NCI-H524 (cell line): Measurements from ENCODE around the gene SNAI3.

Experiments used
- DNase-seq, 2 experiments: peaks; one replicate each; lab custom pipeline; 2025; lab: John Stamatoyannopoulos, UW

Gene SNAI3

DNA sequence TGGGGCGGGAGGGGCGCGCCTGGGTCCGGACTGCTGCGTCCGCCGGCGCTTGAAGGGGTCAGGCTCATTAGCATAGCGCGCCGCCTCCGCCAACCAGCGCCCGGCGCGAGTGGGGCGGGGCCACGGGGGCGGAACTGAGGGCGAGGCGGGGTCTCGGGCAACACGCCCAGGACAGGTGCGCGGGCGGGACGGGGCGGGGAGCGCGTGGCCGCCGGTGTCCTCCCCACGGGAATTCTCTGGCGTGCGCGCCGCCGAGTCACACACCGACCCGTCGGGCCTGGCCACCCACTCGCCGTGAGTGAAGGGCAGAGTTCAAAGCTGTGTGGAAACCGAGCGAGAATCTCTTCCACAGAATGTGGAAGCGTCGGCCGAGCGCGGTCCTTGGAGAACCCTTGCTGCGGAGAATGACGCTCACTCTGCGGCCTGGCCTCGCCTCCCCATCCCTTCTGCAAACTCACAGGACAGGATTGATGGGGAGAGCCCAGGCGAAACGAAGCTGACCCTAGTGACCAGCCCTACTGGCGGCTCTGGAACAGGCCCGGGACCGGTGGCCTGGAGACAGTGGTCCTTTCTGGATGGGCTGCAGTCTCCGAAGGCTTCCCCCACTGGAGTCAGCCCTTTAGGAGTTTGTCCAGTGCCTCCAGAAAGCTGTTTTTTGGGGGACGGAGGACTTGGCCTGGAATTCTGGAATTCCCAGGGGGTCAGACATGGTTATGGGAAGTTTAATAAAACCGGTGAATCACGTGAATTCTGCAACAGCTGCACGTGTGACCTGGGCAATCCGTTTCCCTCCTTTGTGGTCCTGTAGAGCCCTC is at the start of gene SNAI3:
SNAI3 (minus strand) TSS at position 69 of the 815 bp plus-strand sequence. CDS start 101 bp downstream, outside the sequence.
- peak; percentile 37 to 76 for DNase-seq

DNA sequence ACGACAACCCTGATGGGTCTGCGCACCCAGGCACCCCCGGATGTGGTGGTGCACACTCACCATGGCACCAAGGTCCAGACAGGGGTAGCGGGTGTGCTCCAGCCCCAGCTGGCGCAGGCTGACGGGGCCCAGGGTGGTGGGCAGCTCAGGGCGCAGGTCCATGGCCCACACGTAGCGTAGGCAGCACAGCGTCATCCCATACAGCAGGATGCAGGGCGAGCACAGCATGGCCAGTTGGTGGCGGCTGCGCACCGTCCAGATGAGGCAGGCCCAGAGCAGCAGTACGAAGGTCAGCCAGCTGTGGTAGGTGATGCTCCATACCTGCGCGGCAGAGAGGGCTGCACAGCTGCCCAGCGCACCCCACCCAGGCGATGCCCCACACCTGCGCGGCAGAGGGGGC is 49.8 kb upstream of the SNAI3 start:
- no peak for DNase-seq

DNA sequence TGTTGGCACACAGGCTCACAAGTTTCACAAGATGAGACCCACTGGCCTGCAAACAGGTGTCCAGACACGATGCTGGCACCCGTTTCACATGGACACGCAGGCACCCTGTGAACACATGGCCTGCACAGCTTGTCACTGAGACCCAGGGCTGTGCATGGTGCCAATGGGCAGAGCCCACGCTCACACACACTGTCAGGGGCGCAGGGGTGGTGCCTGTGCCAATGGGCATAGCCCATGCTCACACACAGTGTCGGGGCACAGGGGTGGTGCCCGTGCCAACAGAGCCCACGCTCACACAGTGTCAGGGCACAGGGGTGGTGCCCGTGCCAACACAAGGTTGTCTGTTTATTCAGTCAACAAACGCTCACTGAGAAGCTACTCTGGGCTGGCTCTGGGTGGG is 49.3 kb upstream of the SNAI3 start:
- DNase-seq, result no peak

DNA sequence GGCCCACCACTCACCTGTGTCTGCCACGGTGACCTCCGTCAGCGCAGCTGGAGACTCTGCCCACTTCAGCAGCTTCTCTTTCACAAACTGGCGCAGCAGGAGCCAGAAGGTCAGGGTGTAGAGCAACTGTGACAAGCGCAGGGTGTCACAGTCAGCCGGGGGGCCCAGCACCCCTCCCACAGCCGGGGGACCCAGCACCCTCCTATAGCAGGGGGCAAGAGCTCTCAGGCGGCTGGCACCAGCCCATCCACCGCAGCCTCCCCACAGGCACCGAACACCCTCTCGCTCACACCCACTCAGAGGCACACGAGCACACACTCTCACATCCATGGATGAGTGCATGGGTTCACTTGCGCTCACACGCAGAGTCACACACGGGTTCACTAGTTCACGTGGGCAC is 48.8 kb upstream of the SNAI3 start:
- DNase-seq, result no peak

DNA sequence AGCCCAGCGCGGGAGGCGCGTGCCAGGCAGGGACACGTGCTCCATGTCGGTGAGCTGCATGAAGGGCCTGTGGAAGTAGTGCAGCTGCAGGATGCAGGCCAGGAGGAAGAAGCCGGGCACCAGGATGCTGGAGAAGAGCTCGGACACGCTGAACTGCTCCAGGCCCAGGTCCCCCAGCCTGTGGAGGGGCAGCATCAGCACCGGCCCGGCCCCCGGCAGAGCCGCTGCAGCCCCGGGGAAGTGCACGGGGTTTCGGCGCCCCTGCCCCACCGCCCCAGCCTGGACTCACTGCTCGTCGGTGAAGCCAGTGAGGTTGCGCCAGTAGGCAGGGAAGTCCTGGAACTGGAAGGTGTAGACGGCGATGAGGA is 48.0 kb upstream of the SNAI3 start:
- no peak for DNase-seq

DNA sequence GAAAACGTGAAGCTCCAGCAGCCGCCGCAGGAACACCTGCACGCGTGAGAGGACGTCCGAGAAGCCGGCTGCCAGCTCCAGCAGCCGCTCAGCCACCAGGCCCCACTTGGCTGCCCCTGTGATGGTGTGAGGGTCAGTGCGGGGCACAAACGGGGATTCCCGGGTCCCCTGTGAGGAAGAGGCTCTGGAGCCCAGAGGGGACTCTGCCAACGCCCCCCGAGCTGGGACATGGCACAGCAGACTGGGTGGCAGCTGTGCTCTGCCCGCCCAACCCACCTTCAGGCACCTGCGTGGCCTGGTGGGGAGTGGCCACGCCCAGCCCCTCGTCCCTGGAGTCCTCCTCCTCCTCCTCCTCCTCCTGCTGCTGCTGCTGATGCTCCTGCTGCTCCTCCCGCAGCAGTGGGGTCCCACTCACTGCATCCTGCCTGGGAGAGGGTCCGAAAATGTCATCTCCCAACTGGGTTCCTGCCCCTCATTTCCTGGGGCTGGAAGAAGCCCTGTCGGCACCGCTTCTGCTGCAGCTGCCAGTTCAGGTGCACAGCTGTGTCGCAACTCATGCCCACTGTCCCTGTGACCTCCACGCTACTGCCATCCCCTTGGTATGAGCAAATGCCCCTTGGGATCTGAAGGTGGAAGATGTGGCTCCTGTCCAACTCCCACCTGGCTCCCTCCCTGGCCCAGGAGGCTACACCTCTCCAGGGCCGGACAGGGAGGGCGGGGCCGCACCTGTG is 47.5 kb upstream of the SNAI3 start:
- no peak for DNase-seq

DNA sequence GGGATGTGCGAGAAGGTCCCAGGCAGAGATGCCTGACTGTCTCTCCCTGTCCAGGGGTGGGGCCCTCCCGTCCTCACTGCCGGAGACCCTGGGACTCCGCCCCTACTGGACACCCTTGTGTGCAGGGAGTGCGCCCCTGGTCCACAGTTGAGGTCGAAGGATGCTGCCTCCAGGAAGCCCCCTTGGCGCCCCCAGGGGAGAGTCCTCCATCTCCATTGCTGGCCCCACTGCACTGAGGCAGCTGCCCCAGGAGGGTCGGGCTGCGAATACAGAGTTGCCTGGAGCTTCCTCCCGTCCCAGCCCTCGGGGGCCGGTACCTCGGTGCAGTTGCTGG is 46.6 kb upstream of the SNAI3 start:
- DNase-seq, result no peak

DNA sequence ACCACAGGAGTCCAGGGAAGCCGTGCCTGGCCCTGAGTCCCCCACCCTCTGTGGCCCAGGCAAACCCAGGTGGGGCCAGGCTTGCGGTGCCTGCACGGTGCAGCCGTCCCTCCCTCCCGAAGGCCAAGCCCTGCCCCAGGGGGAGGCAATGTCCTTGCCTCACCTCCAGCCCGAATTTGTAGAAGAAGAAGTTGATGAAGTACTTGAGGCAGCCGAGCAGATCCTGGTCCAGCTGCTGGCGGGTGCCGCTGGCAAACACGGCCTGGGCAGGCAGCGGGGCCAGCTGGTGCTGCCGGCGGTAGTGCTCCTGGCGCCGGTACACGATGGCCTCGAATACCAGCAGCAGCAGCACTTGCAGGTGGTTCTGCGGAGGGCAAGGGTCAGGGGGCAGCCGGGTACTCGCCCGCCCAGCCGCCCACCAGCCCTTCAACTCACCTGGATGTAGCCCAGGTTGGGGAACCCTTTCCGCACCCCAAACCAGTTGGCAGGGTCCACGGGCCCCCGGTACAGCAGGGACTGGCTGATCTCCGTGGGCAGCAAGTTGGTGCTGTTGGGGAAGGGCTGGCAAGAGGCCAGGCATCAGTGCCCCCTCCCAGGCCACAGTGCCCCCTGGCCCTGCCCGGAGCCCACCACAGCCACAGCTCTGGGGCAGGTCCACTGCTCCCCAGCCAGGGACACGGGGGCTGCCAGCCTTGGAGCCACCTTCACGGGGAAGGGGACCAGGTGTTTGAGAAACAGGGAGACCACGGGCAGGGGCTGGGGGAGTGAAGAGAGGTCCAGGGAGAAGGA is 46.1 kb upstream of the SNAI3 start:
- DNase-seq, result peak; percentile 46 to 81

DNA sequence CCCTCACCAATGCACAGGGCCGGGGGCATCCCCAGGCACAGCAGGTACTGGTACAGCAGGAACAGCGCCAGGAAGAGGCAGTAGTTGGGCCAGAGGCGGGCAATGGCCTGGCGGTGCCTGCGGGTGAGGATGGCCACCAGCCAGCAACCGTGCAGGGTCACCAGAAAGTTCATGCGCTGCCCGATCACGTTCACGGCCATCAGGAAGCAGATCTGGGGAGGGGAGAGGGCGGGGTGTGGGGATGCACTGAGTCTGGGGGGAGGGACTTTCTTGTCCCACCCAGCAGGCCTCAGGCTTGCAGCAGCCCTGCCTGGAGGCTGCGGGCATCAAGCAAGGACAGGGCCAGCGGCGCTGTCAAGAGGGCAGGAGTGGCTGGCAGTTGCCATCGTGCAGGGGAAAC is 45.4 kb upstream of the SNAI3 start:
- DNase-seq, result no peak

DNA sequence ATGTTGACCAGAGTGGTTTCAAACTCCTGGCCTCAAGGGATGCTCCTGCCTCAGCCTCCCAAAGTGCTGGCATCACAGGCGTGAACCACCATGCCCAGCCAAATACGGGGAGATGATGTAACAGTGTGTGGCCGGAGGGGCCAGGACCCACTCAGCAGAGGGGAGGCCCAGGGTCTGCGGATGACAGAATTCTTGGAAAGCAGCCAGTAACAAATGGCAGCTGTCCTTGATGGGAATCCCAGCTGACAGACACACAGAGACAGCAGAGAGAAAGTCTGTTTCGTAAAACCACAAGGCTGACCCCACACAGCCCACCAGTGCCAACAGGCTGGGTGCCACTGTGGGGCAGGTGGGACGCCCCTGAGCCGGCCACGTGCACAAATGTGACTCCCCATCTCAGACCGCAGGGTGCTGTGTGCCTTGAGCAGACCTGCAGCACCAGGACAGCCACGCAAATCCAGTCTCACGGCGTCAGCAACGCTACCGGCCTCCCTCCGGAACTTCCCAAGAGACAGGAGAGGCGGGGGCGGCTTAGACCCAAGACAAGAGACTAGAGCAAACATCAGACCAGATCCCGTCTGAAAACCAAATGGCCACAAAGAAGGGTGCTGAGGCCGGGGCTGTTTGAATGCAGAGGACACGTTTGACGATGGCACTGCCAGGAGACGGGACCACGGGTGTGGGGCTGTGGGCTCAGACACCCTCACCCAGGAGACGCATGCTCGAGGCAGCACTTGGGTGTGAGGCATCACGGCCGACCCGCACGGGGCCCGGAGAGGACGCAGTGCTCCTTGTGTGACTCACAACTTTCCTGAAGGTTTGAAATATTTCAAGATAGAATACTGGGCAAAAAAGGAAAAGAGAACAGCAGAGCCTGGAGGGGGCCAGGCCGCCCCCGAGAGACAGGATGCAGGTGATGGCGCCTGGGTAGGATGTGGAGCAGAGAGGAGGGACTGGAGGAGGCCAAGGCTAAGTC is 44.6 kb upstream of the SNAI3 start:
- peak in 1 of 2 experiments; percentile 25 for DNase-seq

DNA sequence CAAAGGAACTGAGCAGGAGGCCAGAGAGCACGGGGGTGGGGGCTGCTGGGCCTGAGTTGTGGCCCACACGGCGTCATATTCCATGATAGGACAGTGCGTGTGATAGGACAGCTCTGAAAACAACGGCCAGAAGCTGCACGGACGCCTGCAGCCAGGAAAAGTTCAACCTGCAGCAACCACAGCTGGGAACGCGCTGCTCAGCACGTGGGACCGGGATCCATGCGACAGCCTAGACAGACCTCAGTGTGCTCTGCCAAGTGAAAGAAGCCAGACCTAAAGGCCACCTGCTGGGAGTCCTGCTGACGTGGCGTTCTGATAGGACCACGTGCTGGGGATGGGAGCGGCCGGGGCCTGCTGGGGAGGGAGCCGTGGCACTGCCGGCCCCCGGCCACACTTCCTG is 41.6 kb upstream of the SNAI3 start:
- DNase-seq, result no peak

DNA sequence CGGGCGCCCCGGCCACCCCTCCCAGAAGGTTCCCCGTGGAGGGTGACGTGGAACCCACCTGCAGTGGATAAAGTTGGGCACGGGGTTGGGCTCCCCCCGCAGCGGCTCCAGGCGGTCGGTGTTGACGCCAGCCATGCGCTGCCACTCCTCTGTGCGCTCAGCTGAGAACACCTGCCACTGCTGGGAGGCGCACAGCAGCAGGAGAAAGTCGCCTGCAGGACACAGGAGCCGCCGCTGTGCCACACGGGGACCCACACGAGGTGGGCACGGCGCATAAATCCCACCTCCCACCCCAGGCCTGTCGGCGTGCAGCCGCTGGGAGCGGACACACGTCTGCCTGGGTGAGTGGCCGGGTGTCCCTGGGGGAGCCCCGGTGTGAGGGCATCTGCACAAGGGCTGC is 40.7 kb upstream of the SNAI3 start:
- no peak for DNase-seq

DNA sequence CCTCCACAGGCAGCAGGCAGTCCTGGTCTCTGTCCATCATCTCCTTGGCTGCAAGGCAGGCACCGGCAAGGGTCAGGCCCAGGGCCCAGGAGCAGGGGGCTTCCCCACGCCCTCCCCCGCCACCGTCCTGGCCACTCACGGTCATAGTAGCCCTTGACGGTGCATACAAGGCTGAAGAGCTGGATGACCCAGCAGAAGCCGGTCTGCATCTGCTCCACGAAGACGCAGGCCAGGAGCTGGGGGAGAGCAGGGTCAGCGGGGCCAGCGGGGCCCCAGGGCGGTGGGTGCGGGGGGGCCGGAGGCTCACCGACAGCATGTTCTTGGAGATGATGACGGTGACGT is 40.1 kb upstream of the SNAI3 start:
- DNase-seq, result no peak

DNA sequence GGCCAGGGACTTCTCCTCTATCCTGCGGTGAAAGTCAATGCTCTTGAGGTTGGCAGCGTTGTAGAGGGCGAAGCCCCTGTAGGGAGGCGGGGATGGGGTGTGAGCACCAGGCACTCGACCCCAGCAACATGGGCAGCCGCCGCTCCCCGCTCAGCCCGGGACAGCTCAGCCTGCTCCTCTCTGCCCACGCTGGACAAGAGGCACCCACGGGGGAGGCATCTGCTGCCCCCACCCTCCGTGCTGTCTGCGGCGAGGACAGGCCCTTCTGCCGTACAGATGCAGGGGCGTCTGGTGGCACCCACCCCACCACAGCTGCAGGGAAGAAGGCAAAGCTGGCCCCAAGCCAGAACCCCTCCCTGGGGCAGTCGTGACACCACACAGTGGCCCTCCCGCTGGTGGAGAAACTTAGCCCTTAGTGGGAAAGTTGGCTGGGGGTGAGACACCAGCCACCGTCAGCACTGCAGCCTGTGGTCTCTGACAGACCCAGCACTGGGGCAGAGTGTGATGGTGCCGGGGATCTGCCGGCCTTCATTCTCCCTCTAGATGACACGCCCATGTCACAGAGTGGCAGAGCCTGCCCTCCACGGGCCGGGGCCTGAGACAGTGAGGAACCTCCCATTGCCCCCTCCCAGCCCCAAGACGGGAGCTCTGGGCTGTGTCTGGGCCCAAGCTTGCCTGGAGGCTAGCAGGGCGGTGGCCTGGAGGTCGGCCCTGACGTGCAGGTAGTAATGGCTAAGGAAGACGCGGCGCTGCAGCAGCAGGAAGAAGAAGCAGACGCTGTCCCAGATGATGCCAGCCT is 39.5 kb upstream of the SNAI3 start:
- no peak for DNase-seq

DNA sequence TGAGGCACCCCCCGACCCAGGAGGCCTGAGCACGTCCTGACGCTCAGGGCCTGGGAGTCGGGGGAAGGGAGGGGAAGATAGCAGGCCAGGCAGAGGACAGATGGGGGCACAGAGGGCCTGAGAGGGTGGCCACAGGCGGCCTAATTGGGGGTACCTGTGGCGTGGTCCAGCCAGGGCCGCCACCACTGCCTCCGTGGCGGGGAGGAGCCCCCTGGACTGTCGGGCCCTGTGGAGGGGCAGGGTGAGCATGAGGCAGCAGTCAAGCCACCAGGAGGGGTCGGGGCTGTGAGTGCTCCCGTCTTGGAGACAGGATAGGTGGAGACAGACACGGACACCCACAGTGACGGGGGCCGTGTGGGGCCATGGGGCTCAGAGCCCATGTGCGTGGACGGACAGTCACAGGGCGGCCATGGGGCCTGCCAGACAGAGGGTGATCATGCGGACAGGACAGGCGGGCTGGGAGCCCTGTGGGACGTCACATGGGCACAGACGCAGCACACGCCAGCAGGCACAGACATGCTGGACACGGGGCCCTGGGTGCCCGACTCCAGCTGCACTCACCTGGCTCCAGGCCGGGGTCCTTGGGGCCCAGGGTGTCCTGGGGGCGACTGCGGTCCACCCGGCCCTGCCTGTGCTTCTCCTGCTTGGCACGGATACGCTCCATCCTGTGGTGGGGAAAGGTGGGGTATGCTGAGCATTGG is 38.7 kb upstream of the SNAI3 start:
- DNase-seq, result no peak

DNA sequence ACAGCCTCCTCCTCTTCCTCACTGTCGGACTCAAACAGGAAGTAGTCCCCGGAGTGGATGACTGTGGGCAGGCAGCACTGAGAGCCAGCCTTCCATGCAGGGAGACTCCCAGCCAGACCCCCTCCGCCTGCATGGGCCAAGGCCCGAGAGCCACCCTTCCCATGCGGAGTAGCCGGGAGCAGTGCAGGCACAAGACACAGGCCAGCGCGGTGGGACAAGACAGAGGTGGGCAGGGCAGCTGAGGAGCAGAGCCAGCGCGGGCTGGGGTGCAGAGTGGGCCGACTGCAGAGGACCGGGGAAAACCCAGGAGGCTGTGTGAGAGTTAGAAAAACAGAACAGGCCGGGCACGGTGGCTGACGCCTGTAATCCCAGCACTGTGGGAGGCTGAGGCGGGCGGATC is 37.6 kb upstream of the SNAI3 start:
- no peak for DNase-seq

DNA sequence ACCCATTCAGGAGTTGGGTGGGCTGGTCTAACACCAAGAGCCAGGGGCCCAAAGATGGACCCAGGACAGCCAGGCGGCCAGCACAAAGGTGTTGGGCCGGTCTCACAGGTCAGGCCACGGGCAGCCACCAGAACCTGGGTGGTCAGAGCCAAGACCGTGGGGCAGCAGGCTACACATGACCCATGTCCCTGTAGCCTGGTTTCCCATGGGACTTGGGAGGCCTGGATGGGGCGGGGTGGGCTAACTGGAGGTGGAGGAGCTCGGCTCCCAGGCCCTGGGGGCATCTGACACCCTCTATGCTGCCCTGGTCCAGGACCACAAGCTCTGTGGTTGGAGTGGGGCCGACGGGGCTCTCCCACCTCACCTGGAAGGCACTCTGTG is 37.2 kb upstream of the SNAI3 start:
- no peak for DNase-seq

DNA sequence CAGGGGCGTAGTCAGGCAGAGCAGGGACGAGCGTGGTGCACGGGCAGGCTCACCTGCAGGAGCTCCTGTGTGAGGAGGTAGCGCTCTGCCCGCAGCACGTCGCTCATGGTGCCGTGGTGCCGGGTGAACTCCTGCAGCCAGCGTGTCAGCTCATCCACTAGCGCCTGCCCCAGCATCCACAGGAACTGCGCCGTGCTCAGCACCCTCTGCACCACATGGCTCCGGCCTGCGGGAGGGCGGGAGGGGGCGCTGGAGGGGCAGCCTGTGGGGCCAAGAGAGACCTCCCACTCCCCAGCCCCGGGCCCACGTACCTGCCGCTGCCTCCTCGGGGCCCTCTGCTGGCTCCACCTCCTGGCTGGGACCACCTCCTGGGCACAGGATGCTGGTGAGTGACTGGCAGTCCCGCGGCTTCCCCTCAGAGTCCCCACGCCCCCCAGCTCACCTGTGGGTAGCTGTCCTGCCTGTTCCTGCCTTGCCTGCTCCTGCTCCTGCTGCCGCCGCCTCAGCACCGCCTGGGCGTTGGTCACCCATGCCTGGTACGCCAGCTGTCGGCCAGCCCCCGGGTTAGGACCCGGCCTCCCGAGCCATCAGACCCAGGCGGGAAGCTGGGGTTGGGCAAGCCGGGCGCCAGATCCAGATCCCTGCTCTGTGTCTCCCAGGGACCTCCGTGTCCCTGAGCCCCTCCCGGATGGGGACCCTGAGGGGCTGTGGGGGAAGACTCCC is 36.6 kb upstream of the SNAI3 start:
- DNase-seq, result no peak

DNA sequence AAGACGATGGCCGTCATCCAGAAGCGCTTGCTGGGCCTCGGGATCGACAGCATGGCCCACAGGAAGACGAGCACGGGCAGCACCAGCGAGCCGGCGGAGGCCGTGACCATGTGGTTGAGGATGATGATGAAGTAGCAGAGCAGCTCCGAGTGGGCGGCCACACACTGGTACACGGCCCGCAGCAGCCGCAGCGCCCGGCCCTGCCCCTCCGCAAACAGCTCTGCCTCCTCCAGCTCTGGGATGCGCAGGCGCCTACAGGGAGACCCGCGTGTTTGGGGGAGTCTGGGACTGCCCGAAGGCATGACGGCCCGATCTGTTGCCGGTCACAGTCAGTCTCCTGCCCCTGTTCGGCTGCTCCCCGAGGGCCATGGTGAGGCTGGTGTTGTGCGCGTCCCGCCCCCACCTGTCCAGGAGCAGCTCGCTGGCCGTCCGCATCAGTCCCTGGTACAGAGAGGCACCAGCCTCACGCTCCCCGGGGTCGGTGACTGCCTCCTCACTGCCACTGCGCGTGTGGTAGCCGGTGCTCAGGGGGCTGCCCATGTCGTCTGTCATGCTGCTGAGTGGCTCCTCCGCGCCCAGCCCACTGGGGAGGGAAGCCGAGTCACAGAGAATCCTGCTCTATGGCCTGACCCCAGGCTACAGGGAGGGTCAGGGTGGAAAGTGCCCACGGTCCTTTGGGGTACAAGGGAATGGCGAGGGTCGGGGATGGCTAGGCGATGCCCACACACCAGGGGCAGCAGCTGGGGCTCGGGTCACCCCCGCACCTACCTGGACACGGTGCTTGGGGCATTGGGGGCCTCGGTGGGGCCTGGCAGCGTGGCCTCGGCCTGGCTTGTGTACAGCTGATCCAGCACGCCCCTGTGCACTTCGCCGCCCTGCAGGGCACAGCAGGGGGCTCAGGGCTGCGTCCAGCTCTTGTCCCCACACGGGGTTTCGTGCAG is 35.8 kb upstream of the SNAI3 start:
- no peak for DNase-seq
